HG03575 (cell line): ENCODE data around the gene USP50.
"Not testable (repeated sequence)": the region's sequence is repeated elsewhere in the genome, so short reads cannot be mapped to it uniquely, and the experiment has no call there.

Experiments
- ATAC-seq: cut with Tn5 transposase; IDR thresholded peaks from one replicate; pipeline ENCODE4 v1.9.1; 2021; ENCODE audit not compliant: unreplicated experiment, insufficient number of reproducible peaks, low FRiP score; ENCODE audit errors: extremely low read depth

The USP50 gene

DNA sequence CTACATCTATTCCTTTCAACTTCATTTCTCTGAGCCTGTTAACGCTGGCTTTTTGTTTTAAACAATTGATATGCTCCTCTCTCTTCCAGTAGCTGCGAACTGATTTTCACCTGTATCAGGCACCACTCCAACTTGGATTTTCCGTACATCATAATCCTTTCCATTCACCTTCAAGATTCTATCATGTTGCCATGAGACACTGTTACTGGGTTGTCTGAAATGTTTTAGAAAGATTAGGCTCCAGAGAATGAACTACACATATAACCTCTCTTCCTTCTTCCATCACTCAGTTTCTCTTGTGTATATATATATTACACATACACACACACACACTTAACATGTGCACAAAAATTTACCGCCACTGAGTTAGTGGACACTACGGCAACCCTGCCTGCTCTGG is at the start of gene USP50:
USP50 (minus strand) TSS at position 101 of the 400 bp plus-strand sequence. CDS start 141 bp downstream, outside the sequence.
- ATAC-seq: no peak

DNA sequence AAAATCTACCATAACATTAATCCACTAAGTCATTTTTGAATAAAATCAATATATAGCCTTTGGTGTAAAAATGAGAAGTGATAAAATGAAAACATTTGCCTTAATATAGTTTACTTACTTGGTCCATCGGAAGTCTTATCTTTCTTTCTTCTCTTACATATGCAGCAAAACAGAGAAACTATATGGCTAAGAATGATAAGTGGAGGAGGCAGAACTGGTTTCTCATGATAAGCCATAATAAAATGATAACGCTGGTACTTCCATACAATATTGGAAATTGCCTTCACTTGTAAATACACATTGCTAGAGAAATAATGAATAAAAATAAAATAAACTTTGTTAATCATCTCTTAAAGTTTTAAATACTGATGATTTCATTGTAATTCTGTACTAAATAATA is 47.8 kb upstream of the USP50 start:
- no peak for ATAC-seq

- ATAC-seq: no peak
Measured at GRCh38 chr15:50593761-50594160, 47.3 kb upstream of the USP50 start.

- ATAC-seq: no peak
Measured at GRCh38 chr15:50590288-50590687, 43.8 kb upstream of the USP50 start.

DNA sequence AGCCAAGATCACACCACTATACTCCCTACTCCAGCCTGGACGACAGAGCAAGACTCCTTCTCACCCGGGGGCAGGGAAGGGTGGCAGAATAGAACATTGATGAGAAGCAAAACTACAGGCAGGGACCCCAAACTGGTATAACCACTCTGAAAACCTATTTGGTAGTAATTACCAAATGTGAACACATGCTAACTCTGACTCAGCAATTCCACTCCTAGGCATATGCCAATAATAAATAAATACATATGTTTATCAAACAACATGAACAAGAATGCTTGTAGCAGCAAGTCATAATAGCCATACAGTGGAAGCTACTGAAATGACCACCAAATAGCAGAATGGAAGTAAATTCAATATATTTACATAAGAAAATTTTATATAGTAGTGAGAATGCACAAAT is 31.0 kb upstream of the USP50 start:
- no peak for ATAC-seq

GRCh38 chr15:50576166-50576565 is 29.7 kb upstream of the USP50 start:
- no peak for ATAC-seq

GRCh38 chr15:50573842-50574241 is 27.4 kb upstream of the USP50 start:
- ATAC-seq: not testable (repeated sequence)

- ATAC-seq: no peak
Measured at GRCh38 chr15:50563756-50564155, 17.3 kb upstream of the USP50 start.

- no peak for ATAC-seq
Measured at GRCh38 chr15:50562735-50563640, 16.5 kb upstream of the USP50 start.

GRCh38 chr15:50558012-50558411 is 11.5 kb upstream of the USP50 start:
- no peak for ATAC-seq

DNA sequence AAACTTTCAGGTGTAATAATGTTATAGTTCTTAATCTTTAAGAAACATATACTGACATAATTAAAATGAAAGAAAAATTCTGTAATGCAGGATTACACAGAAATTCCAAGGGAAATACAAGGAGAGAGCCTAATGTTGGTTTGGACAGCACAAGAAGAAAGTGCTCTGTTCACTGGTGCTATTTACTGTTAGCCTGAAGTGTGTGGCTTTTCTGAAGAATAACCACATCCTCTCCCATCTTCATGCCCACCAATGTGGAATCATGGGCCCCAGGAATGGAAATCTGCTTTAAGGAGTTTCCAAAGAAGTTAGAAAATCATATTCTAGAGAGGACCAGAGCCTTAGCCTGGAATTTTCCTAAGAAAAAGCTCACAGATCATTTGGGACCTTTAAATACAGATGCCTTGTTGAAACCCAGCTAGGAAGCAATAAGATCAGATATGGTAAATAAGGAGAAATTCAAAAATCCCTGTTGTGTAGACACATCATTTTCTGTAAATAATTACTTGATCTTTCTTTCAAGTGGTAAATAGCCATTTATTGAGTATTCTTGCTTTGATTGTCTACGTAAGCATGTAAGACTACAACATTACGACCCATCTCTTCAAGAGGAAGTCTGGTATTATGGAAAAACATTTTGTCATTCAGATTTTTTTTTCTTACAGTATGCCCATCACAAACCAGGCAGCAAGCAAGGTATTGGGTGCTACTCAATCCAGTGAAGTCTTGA is 10.3 kb upstream of the USP50 start:
- no peak for ATAC-seq

DNA sequence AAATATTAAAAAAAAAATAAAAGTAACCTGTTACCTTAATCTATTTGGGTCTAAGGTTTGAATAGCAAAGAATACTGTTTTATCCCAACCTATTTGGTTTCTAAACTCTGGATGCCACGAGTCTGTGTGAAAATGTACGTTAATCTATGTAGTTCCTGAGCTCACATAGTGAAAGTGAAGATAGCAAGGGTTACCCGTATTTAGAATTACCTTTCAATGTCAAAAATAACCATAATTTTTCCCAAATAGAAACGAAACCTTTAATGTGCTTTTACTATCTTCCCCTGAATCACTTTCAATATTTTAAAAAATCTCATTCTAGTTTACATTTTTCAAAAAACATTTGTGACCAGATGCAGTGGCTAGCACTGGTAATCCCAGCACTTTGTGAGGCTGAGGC is 5.8 kb upstream of the USP50 start:
- ATAC-seq: no peak

- ATAC-seq: no peak
Measured at GRCh38 chr15:50549326-50549725, 2.9 kb upstream of the USP50 start.

GRCh38 chr15:50544368-50544767 is 2.1 kb downstream of the USP50 start:
- ATAC-seq: no peak

DNA sequence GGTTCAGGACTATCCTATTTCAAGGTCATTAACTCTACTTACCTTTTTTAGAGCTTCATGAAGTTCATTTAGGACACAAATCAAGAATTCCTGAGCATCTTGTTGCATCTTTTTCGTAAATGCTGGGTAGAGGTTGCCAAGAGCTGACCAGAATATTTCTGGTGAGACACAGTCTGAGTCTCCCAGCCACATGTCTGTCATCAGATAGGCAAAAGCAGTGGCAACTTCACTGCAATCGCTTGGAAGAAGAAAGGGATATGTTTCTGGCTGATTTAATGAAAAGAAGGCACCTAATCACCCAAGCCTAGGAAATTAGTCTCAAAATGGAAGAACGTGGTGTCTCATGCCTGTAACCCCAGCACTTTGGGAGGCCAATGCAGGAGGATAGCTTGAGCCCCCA is 2.9 kb downstream of the USP50 start:
- no peak for ATAC-seq

- ATAC-seq: no peak
Measured at GRCh38 chr15:50542887-50543210, 3.6 kb downstream of the USP50 start.

DNA sequence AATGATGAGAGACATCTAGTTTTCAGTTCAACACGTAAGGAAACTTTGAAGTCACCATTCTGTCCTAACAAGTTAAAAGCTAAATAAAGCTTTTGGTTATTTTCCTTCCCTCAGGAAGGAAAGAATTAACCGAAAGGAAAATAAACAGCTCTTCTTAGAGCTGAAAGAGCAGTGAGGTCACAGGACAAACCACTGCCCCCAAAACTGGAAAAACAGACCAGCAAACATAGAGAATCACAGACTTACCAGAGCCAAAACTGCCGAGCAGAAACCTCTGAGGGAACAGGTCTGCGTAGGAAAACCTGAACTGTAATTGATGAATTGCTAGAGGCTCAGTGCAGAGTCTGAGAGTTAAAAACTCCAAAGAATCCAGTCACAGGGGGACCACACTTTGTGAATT is 14.7 kb downstream of the USP50 start:
- no peak for ATAC-seq

- no peak for ATAC-seq
Measured at GRCh38 chr15:50531163-50531562, 15.3 kb downstream of the USP50 start.

DNA sequence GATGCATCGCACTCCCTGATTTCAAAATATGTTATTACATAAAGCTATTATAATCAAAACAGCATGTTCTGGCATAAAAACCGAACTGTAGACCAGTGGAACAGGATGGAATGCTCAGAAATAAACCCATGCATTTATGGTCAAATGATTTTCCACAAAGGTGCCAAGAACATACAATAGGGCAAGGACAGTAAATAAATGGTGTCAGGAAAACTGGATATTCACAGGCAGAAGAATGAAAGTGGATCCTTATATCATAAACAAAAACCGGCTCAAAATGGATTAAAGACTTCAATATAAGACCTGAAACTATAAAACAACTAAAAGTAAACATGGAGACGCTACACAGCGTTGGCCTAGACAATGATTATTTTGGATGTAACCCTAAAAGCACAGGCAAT is 22.6 kb downstream of the USP50 start:
- ATAC-seq: no peak

- no peak for ATAC-seq
Measured at GRCh38 chr15:50519740-50520425, 26.6 kb downstream of the USP50 start.
